Neutrophil (primary cell): ENCODE results near the gene NUP93.

Source experiments
- H3K27ac ChIP-seq: fragments of 200-600 bp; sonication (generic); 2 replicates; pipeline ENCODE4 v1.5.1; 2016; ENCODE audit warnings: mild to moderate bottlenecking, moderate library complexity
- H3K27me3 ChIP-seq: fragments of 200-600 bp; sonication (generic); 2 replicates; pipeline ENCODE4 v1.6.0; 2016; ENCODE audit warnings: mild to moderate bottlenecking
- H3K36me3 ChIP-seq: fragments of 200-600 bp; sonication (generic); 2 replicates; pipeline ENCODE4 v1.5.1; 2017
- H3K4me1 ChIP-seq, 2 experiments: fragments of 200-600 bp in 1 of 2; sonication (generic) in 1 of 2; 1 replicate in 1 of 2; 2 replicates in 1 of 2; pipeline versions ENCODE4 v1.5.1 to v1.6.1; 2013 to 2016; ENCODE audit warnings: low read depth in 1 of 2, low read length in 1 of 2, mild to moderate bottlenecking in 1 of 2, moderate library complexity in 1 of 2; ENCODE audit not compliant: control insufficient read depth in 1 of 2, insufficient read depth in 1 of 2
- H3K4me3 ChIP-seq, 2 experiments: fragments of 200-600 bp in 1 of 2; sonication (generic) in 1 of 2; 1 replicate in 1 of 2; 2 replicates in 1 of 2; pipeline ENCODE4 v1.5.1; 2013 to 2016; ENCODE audit warnings: low read depth in 1 of 2, low read length in 1 of 2, mild to moderate bottlenecking in 1 of 2, moderate library complexity in 1 of 2
- H3K9me3 ChIP-seq: fragments of 200-600 bp; sonication (generic); 2 replicates; pipeline ENCODE4 v1.5.1; 2016
- CTCF ChIP-seq: fragments of 200-600 bp; sonication (generic); IDR thresholded peaks from 2 replicates; pipeline ENCODE4 v1.5.1; 2016; ENCODE audit warnings: antibody characterized with exemption

NUP93 gene

DNA sequence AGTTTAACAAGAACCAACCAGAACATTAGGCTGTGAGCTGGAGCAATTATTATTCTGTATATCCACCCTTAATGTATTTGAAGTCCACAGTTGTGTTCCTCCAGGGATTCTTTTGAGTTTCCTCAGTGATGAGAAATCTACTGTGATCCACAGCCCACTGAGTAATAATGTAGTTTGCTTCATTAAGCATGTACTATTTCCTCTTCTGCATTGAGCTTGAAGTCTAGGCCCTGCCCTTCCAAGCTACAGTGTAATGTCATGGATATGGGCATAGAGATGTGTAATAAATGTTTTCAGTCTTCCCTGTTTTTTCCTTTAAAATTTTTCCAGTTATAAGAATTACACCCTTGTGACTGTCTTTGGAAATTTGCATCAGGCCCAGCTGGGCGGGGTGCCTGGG is 98.7 kb downstream of the NUP93 start:
- no peak for TF ChIP-seq CTCF
- H3K4me3 ChIP-seq, result no peak overlapping the region
- H3K36me3 ChIP-seq, result peaks cover 70% of the 10 kb centered on the region
- no peaks in the 10 kb centered on the region for H3K27me3 ChIP-seq
- no peaks in the 10 kb centered on the region for H3K4me1 ChIP-seq
- no peak overlapping the region for H3K27ac ChIP-seq
- H3K9me3 ChIP-seq, result no peaks in the 10 kb centered on the region

GRCh38 chr16:56830669-56831068 is 100.7 kb downstream of the NUP93 start:
- Histone ChIP-seq H3K4me3 (no peak overlapping the region), H3K4me1 (no peaks in the 10 kb centered on the region), H3K27ac (no peak overlapping the region), H3K9me3 (no peaks in the 10 kb centered on the region), H3K36me3 (peaks cover 79% of the 10 kb centered on the region), H3K27me3 (no peaks in the 10 kb centered on the region)
- TF ChIP-seq CTCF, result no peak

- Histone ChIP-seq H3K27ac (no peak overlapping the region), H3K27me3 (no peaks in the 10 kb centered on the region), H3K9me3 (no peaks in the 10 kb centered on the region), H3K4me1 (no peaks in the 10 kb centered on the region), H3K36me3 (peaks cover 81% of the 10 kb centered on the region), H3K4me3 (no peak overlapping the region)
- TF ChIP-seq CTCF, result no peak
Observed at GRCh38 chr16:56832768-56833167, 102.8 kb downstream of the NUP93 start.

- Histone ChIP-seq H3K4me1 (no peaks in the 10 kb centered on the region), H3K36me3 (peaks cover 88% of the 10 kb centered on the region), H3K4me3 (no peak overlapping the region), H3K9me3 (no peaks in the 10 kb centered on the region), H3K27ac (no peak overlapping the region), H3K27me3 (no peaks in the 10 kb centered on the region)
- no peak for TF ChIP-seq CTCF
Observed at GRCh38 chr16:56833243-56833970, 103.5 kb downstream of the NUP93 start.

GRCh38 chr16:56835320-56835719 is 105.4 kb downstream of the NUP93 start:
- Histone ChIP-seq H3K27me3 (no peaks in the 10 kb centered on the region), H3K27ac (no peak overlapping the region), H3K4me1 (no peaks in the 10 kb centered on the region), H3K4me3 (no peak overlapping the region), H3K9me3 (no peaks in the 10 kb centered on the region), H3K36me3 (peaks cover 83% of the 10 kb centered on the region)
- TF ChIP-seq CTCF, result no peak
